Measurements from ENCODE around the gene NIPAL1.
A peak's percentile ranks its signal among the peaks of the same experiment; 100 is the strongest.

NIPAL1 gene

GRCh38 chr4:48015216-48015615 is 1.4 kb upstream of the NIPAL1 start:
- Histone ChIP-seq H3K36me3 (ENCODE audit: insufficient read depth, low read length) (no peaks in the 10 kb centered on the region), H3K9me3 (ENCODE audit: control insufficient read depth, insufficient read depth, low read length) (no peaks in the 10 kb centered on the region; the same call in none of the 2 replicates), H3K9ac (ENCODE audit: low read depth, low read length) (no peak overlapping the region), H3K4me1 (ENCODE audit: insufficient read depth, low read length) (no peaks in the 10 kb centered on the region)

- Histone ChIP-seq H3K36me3 (ENCODE audit: insufficient read depth, low read length) (no peaks in the 10 kb centered on the region), H3K9ac (ENCODE audit: low read depth, low read length) (peak overlapping the region; percentile 100; the same call in 1 of the 2 replicates), H3K4me1 (ENCODE audit: insufficient read depth, low read length) (no peaks in the 10 kb centered on the region), H3K9me3 (ENCODE audit: control insufficient read depth, insufficient read depth, low read length) (no peaks in the 10 kb centered on the region; the same call in none of the 2 replicates)
These were observed 894 bp upstream of the NIPAL1 start for GRCh38 chr4:48015678-48016077.

- H3K9me3 ChIP-seq (ENCODE audit: control insufficient read depth, insufficient read depth, low read length): no peaks in the 10 kb centered on the region; the same call in 1 of the 2 replicates
- no peaks in the 10 kb centered on the region for H3K4me1 ChIP-seq (ENCODE audit: insufficient read depth, low read length)
- no peaks in the 10 kb centered on the region for H3K36me3 ChIP-seq (ENCODE audit: insufficient read depth, low read length)
- peak overlapping the region; percentile 100 for H3K9ac ChIP-seq (ENCODE audit: low read depth, low read length)
These were observed 568 bp downstream of the NIPAL1 start for GRCh38 chr4:48017108-48017571.

- no peaks in the 10 kb centered on the region; the same call in 1 of the 2 replicates for H3K9me3 ChIP-seq (ENCODE audit: control insufficient read depth, insufficient read depth, low read length)
- no peaks in the 10 kb centered on the region for H3K4me1 ChIP-seq (ENCODE audit: insufficient read depth, low read length)
- H3K9ac ChIP-seq (ENCODE audit: low read depth, low read length): no peak overlapping the region
- no peaks in the 10 kb centered on the region for H3K36me3 ChIP-seq (ENCODE audit: insufficient read depth, low read length)
These were observed 1.5 kb downstream of the NIPAL1 start for GRCh38 chr4:48018112-48018511.

- H3K9me3 ChIP-seq (ENCODE audit: control insufficient read depth, insufficient read depth, low read length): no peaks in the 10 kb centered on the region
- no peaks in the 10 kb centered on the region for H3K36me3 ChIP-seq (ENCODE audit: insufficient read depth, low read length)
- no peak overlapping the region for H3K9ac ChIP-seq (ENCODE audit: low read depth, low read length)
- H3K4me1 ChIP-seq (ENCODE audit: insufficient read depth, low read length): no peaks in the 10 kb centered on the region
These were observed 4.5 kb downstream of the NIPAL1 start for GRCh38 chr4:48021100-48021499.

- Histone ChIP-seq H3K9ac (ENCODE audit: low read depth, low read length) (no peak overlapping the region), H3K4me1 (ENCODE audit: insufficient read depth, low read length) (no peaks in the 10 kb centered on the region), H3K9me3 (ENCODE audit: control insufficient read depth, insufficient read depth, low read length) (no peaks in the 10 kb centered on the region), H3K36me3 (ENCODE audit: insufficient read depth, low read length) (no peaks in the 10 kb centered on the region)
These were observed 5.7 kb downstream of the NIPAL1 start for GRCh38 chr4:48022192-48022799.

- H3K36me3 ChIP-seq (ENCODE audit: insufficient read depth, low read length): no peaks in the 10 kb centered on the region
- peaks cover 17% of the 10 kb centered on the region for H3K4me1 ChIP-seq (ENCODE audit: insufficient read depth, low read length)
- H3K9ac ChIP-seq (ENCODE audit: low read depth, low read length): no peak overlapping the region
- H3K9me3 ChIP-seq (ENCODE audit: control insufficient read depth, insufficient read depth, low read length): no peaks in the 10 kb centered on the region
These were observed 8.0 kb downstream of the NIPAL1 start for GRCh38 chr4:48024522-48024921.

GRCh38 chr4:48025005-48025404 is 8.4 kb downstream of the NIPAL1 start:
- H3K36me3 ChIP-seq (ENCODE audit: insufficient read depth, low read length): no peaks in the 10 kb centered on the region
- H3K9ac ChIP-seq (ENCODE audit: low read depth, low read length): no peak overlapping the region
- H3K9me3 ChIP-seq (ENCODE audit: control insufficient read depth, insufficient read depth, low read length): no peaks in the 10 kb centered on the region
- H3K4me1 ChIP-seq (ENCODE audit: insufficient read depth, low read length): peaks cover 18% of the 10 kb centered on the region

- H3K36me3 ChIP-seq (ENCODE audit: insufficient read depth, low read length): no peaks in the 10 kb centered on the region
- H3K4me1 ChIP-seq (ENCODE audit: insufficient read depth, low read length): peaks cover 23% of the 10 kb centered on the region
- no peak overlapping the region for H3K9ac ChIP-seq (ENCODE audit: low read depth, low read length)
- no peaks in the 10 kb centered on the region for H3K9me3 ChIP-seq (ENCODE audit: control insufficient read depth, insufficient read depth, low read length)
These were observed 11.1 kb downstream of the NIPAL1 start for GRCh38 chr4:48027653-48028052.

GRCh38 chr4:48028696-48029095 is 12.1 kb downstream of the NIPAL1 start:
- H3K36me3 ChIP-seq (ENCODE audit: insufficient read depth, low read length): no peaks in the 10 kb centered on the region
- no peak overlapping the region for H3K9ac ChIP-seq (ENCODE audit: low read depth, low read length)
- no peaks in the 10 kb centered on the region for H3K9me3 ChIP-seq (ENCODE audit: control insufficient read depth, insufficient read depth, low read length)
- H3K4me1 ChIP-seq (ENCODE audit: insufficient read depth, low read length): peaks cover 23% of the 10 kb centered on the region

- H3K9me3 ChIP-seq (ENCODE audit: control insufficient read depth, insufficient read depth, low read length): no peaks in the 10 kb centered on the region
- H3K36me3 ChIP-seq (ENCODE audit: insufficient read depth, low read length): no peaks in the 10 kb centered on the region
- no peak overlapping the region for H3K9ac ChIP-seq (ENCODE audit: low read depth, low read length)
- H3K4me1 ChIP-seq (ENCODE audit: insufficient read depth, low read length): peaks cover 23% of the 10 kb centered on the region
These were observed 13.9 kb downstream of the NIPAL1 start for GRCh38 chr4:48030470-48030869.

- H3K36me3 ChIP-seq (ENCODE audit: insufficient read depth, low read length): no peaks in the 10 kb centered on the region
- H3K4me1 ChIP-seq (ENCODE audit: insufficient read depth, low read length): peaks cover 23% of the 10 kb centered on the region
- H3K9me3 ChIP-seq (ENCODE audit: control insufficient read depth, insufficient read depth, low read length): no peaks in the 10 kb centered on the region
- H3K9ac ChIP-seq (ENCODE audit: low read depth, low read length): no peak overlapping the region
These were observed 15.4 kb downstream of the NIPAL1 start for GRCh38 chr4:48031802-48032525.

- H3K9ac ChIP-seq (ENCODE audit: low read depth, low read length): no peak overlapping the region
- H3K9me3 ChIP-seq (ENCODE audit: control insufficient read depth, insufficient read depth, low read length): no peaks in the 10 kb centered on the region
- H3K4me1 ChIP-seq (ENCODE audit: insufficient read depth, low read length): peaks cover 23% of the 10 kb centered on the region
- no peaks in the 10 kb centered on the region for H3K36me3 ChIP-seq (ENCODE audit: insufficient read depth, low read length)
These were observed 16.1 kb downstream of the NIPAL1 start for GRCh38 chr4:48032721-48033120.

GRCh38 chr4:48033412-48033811 is 16.8 kb downstream of the NIPAL1 start:
- no peaks in the 10 kb centered on the region for H3K9me3 ChIP-seq (ENCODE audit: control insufficient read depth, insufficient read depth, low read length)
- H3K36me3 ChIP-seq (ENCODE audit: insufficient read depth, low read length): no peaks in the 10 kb centered on the region
- peaks cover 18% of the 10 kb centered on the region for H3K4me1 ChIP-seq (ENCODE audit: insufficient read depth, low read length)
- H3K9ac ChIP-seq (ENCODE audit: low read depth, low read length): no peak overlapping the region

GRCh38 chr4:48033825-48034413 is 17.3 kb downstream of the NIPAL1 start:
- H3K9ac ChIP-seq (ENCODE audit: low read depth, low read length): no peak overlapping the region

More at GRCh38 chr4:48033825-48034413, 17.3 kb downstream of the NIPAL1 start:
- peaks cover 13% of the 10 kb centered on the region for H3K4me1 ChIP-seq (ENCODE audit: insufficient read depth, low read length)
- H3K36me3 ChIP-seq (ENCODE audit: insufficient read depth, low read length): no peaks in the 10 kb centered on the region
- H3K9me3 ChIP-seq (ENCODE audit: control insufficient read depth, insufficient read depth, low read length): no peaks in the 10 kb centered on the region

Data from ES-I3 (cell line).